KOPT-K1 (cell line): ENCODE measurements around the gene PRKCE.

Experiments used
- H3K27ac ChIP-seq: fragments of 200-600 bp; sonication (generic); 2 replicates; pipeline ENCODE4 v1.5.1; 2016; ENCODE audit warnings: antibody characterized with exemption, mild to moderate bottlenecking, low read depth, low read length; ENCODE audit not compliant: poor library complexity, severe bottlenecking
- H3K36me3 ChIP-seq: fragments of 200-600 bp; sonication (generic); 2 replicates; pipeline ENCODE4 v1.5.1; 2017; ENCODE audit warnings: antibody characterized with exemption, mild to moderate bottlenecking, low read length, moderate library complexity; ENCODE audit not compliant: insufficient read depth
- H3K9me3 ChIP-seq: fragments of 200-600 bp; sonication (generic); 2 replicates; pipeline ENCODE4 v1.5.1; 2017; ENCODE audit warnings: antibody characterized with exemption, low read length, mild to moderate bottlenecking; ENCODE audit not compliant: insufficient read depth, poor library complexity, severe bottlenecking

Gene PRKCE

DNA sequence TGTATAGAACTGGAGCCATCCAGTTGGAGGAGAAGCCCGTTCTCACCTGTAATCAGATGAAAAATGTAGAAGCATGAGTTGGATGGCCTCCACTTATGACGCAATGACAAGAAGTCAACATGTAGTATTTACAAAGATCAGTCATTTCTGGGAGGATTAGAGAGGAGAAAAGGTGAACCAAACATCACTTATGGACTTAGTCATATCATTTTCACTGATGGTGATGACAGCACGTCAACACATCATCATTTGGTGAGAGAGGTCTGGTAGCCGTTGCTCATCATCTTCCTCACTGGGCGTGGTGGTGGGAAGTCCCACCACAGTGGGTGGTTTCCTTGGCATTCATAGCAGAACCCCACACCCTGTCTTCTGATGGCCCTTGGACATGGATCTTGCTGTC, 381.5 kb downstream of the PRKCE start:
- no peaks in the 10 kb centered on the region for H3K9me3 ChIP-seq
- no peaks in the 10 kb centered on the region for H3K36me3 ChIP-seq
- no peak overlapping the region for H3K27ac ChIP-seq

DNA sequence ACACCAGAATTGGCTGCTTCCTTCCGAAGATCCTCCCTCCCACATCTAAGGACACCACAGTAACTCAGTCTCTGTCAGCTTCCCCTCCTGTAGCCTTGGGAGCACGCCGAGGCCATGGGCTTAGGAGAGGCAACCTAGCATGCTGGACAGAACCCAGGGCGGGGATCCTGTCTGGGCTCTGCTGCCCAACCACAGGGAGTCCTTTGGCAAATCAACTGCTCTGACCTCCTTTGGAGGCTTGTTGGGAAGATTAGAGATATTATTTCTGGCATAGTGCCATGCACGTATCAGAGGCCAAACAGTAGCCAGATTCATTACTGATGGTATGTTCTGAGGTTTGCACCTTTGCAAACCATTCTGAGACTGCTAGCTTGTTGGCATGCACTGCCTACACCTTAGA, 383.1 kb downstream of the PRKCE start:
- H3K36me3 ChIP-seq = no peaks in the 10 kb centered on the region
- no peaks in the 10 kb centered on the region for H3K9me3 ChIP-seq
- no peak overlapping the region for H3K27ac ChIP-seq

DNA sequence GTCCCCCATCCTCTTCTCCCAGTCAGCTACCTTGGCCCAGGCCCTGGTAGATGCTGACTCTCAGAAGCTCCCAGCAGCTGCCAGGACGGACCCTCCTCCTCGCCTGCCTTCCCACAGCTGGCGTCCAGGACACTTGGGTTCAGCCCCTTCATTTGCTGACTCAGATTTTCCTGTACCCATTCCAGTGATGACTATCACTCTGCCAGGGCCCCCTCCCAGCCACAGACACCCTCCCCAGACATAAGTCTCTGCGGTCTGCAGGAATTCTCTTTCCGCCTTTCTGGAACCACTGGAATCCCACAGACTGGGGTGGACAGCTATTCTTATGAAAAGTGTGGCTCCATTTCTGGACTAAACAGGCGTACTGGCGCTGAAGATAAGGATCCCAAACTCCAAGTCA, 385.5 kb downstream of the PRKCE start:
- Histone ChIP-seq H3K9me3 (no peaks in the 10 kb centered on the region), H3K36me3 (no peaks in the 10 kb centered on the region), H3K27ac (no peak overlapping the region)

DNA sequence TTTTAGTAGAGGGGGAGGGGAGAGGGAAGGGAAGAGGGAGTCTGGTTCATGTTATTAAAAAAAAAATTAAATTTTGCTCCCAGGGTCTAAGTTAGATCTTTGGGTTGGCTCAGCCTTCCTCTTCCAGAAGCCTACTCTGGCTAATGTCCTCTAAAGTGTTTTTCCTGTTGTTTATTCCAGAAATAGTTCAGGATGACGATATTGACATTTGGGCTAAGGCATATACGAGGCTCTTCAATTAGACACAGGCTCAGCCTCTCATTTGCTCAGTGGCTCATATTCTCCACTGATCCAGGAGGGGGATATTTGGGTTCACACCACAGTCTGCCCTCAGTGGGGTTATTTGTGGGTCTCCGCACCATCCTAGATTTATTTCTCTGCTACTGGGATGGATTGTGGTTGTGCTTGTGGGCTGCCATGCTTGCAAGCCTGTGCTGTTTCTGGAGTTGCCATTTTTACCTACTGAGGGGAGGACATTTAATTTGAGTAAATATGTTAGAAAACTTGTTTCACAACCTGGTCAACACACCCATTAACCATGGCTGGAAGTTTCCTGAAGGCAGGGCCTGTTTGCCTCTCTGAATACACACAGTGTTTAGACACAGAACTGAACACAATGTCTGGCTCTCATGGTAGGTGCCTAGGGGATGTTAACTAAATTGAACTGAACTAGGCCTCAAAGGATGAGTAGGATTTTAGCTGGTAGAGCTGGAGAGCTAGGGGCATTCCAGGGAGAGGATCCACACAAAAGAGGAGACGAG, 388.2 kb downstream of the PRKCE start:
- no peak overlapping the region for H3K27ac ChIP-seq
- no peaks in the 10 kb centered on the region for H3K9me3 ChIP-seq
- H3K36me3 ChIP-seq = no peaks in the 10 kb centered on the region

DNA sequence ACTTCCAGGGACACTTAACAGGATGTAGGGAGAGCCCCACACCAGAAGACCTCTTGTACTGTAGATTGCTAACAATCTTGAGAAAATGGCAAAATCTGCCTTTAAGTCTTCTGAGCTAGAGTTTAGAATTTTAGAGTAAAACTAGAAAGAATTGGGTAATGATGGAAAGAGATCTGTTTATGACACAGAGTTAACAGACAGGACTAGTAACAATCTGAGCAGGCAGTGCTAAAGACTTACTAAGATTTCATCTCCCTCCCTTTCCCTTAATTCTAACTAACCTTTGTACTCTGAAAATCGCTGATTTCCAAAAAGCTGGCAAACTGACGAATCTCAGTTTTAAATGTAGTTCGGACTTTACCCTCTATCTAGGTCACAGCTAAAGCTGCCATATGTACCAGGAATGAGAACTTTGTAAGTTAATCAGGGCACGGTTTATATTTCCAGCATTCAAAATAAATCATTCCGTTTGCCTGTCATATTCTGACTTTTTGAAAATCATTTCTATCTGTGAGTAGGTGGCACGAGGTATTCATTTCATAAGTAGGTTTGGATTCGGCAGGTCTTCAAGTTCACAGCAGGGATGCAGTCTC, 389.2 kb downstream of the PRKCE start:
- H3K27ac ChIP-seq = no peak overlapping the region
- no peaks in the 10 kb centered on the region for H3K36me3 ChIP-seq
- no peaks in the 10 kb centered on the region for H3K9me3 ChIP-seq

DNA sequence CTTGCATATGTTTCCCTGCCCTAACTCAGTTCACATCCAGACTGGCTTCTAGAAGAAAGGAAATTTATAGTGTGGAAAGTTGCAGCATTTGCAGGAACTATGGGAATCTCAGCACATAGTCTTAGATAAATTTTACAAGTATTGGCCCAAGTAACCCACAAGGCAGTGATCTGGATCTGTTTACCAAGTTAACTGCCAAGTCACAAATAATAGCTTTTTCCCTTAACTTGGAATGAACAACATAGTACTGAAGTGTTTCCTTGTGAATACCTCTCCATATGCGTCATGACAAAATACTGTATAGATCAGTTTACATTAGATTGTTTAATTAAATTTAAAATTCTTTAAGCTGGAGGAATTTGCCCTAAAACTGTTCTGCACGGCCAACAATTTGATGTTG, 390.0 kb downstream of the PRKCE start:
- Histone ChIP-seq H3K36me3 (no peaks in the 10 kb centered on the region), H3K9me3 (no peaks in the 10 kb centered on the region), H3K27ac (no peak overlapping the region)

DNA sequence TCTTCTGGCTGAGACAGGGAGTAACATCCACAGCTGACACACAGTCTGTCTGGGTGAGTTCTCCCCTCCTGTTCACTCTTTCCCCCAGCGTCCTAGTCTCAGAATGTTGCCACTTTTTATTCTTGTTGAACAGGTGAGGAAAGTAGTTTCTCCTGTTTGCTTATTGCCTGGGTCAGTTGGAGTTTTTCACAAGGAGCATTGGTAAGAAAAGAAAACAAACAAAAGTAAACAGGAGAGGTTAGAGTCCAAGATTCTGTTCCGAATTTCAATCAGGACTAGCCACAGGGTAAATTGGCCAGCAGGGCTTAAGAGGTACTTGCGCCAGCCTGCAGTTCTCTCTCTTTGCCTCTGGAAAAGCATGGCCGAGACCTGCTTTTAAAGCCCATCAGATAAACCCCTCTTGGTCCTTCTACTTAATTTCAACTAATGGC, 390.7 kb downstream of the PRKCE start:
- H3K27ac ChIP-seq = no peak overlapping the region
- no peaks in the 10 kb centered on the region for H3K9me3 ChIP-seq
- no peaks in the 10 kb centered on the region for H3K36me3 ChIP-seq

DNA sequence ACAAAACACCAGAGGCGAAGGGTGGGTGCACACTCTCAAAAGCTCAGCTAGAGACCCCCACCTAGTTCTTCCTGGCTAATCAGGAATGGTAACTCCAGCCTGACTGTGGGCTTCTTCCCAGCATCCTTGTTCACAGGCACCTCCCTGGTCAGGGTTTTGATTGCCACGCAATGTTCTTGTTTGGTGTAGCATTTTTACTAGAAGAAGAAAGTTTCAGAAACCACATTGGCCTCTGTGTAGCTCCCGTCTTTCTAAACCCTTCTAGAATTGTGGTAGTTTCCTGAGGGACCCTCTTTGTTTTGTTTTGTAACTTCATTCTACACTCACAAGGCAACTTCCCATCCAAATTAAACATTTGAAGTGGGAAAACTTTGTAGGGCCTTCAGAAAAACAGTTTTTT, 391.2 kb downstream of the PRKCE start:
- no peak overlapping the region for H3K27ac ChIP-seq
- no peaks in the 10 kb centered on the region for H3K36me3 ChIP-seq
- no peaks in the 10 kb centered on the region for H3K9me3 ChIP-seq

DNA sequence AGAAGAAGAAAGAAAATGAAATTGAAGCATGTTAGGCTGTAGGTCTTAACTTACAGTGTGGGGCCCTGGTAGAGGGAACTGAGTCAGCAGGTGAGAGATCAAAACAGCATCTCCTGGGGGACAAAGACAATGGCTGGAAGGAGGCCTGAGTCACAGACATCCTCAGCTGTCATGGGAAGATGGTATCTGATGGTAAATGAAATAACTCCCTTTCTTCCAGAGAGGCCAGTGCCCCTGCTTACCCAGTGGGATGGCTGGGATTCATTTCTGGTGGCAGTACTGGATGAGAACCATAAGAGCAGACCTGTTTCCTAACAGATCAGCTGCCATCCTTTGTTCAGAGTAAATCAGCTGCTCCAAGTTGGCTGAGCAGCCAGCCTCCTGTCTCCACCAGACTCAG, 394.4 kb downstream of the PRKCE start:
- Histone ChIP-seq H3K9me3 (no peaks in the 10 kb centered on the region), H3K27ac (no peak overlapping the region), H3K36me3 (no peaks in the 10 kb centered on the region)

DNA sequence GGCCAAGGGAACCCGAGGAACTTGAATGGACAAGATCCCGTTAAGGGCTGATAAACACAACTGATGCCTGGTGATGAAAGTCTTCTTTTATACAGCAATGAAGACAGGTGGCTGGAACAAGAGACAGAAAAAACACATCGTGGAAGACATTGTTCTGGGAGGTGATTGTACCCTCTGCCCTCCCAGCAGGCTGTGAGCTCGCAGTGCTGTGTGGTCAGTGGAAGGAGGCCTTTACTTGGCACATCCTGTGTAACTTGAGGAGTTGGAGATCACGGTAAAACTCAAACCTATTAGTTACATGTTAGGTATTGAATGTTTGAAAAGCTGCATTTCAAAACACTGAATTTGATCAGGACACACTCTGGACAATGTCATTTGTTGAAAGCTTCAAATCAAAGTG, 395.8 kb downstream of the PRKCE start:
- Histone ChIP-seq H3K27ac (no peak overlapping the region), H3K36me3 (no peaks in the 10 kb centered on the region), H3K9me3 (no peaks in the 10 kb centered on the region)

DNA sequence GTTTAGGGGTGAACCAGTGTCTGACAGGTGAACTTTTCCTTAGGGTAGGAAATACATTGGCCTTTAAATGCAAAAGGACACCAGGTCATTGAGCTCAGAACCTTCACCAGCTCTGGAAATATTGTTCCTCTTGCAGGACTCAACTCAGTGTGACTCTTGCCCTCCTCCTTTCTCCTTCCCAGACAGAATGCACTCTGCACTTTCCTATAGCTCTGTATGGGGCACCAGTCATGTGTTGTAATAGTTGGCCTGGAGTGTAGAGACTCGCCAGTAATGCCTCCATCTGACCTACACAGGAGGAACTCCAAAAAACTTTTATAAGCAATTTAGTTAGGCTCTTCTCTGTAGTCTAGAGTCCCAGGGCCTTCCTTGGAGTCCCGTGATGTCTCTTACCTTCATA, 397.2 kb downstream of the PRKCE start:
- no peak overlapping the region for H3K27ac ChIP-seq
- H3K36me3 ChIP-seq = no peaks in the 10 kb centered on the region
- H3K9me3 ChIP-seq = no peaks in the 10 kb centered on the region

DNA sequence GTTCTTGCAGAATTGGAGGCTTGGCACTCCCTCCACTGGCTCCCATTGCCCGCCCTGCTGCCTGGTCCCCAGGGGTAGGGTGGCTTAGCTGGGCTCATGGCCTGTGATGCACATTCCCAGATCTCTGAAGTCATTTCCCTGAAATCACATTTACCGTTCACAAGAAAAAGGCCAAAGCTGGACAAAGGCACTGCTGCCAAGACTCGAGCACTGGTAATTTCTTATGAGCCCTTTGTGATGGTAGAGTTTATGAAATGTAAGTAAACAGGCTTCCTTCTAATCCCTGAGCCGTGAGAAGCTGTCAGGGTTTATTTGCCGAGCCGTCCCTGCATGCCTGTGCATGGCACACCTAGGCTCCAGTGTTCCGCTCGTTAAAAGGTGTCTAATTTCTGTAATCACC, 398.6 kb downstream of the PRKCE start:
- Histone ChIP-seq H3K9me3 (no peaks in the 10 kb centered on the region), H3K36me3 (no peaks in the 10 kb centered on the region), H3K27ac (no peak overlapping the region)

DNA sequence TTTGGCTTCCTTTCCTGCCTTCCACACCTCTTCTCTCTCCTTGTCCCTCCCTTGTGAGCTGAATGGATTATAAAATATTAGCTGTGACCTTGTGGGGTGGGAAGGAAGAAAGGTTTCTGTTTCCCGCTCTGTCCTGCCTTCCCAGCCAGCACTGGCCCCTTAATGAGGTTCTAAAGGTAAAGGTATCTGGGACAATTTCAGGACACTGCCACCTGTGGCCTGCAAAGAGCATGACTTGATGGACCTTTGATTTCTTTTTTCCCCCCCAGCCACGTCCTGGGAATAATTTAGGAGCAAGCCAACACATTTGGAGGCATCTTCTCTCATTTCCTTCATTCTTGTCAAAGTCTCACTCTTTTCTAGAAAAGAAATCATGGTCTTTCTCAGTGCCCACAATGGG, 399.0 kb downstream of the PRKCE start:
- Histone ChIP-seq H3K36me3 (no peaks in the 10 kb centered on the region), H3K9me3 (no peaks in the 10 kb centered on the region), H3K27ac (no peak overlapping the region)

DNA sequence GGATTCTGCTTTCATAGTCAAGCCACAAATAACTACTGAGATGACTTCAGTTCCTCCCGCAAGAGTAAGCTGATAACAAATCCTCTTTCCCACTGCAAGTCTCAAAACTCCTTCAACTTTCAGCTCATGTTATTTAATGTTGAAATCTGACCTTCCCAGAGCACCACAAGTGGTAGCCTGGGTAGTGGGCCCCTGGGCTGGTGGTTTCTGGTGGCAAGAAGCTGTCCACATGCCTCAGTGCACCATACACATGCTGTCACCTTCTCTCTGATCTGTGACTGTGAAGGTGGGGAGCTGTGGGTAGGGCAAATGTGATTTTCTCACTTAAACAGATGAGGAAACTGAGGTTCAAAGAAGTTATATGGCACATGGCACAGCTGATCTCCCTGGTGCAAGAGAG, 399.6 kb downstream of the PRKCE start:
- H3K36me3 ChIP-seq = no peaks in the 10 kb centered on the region

DNA sequence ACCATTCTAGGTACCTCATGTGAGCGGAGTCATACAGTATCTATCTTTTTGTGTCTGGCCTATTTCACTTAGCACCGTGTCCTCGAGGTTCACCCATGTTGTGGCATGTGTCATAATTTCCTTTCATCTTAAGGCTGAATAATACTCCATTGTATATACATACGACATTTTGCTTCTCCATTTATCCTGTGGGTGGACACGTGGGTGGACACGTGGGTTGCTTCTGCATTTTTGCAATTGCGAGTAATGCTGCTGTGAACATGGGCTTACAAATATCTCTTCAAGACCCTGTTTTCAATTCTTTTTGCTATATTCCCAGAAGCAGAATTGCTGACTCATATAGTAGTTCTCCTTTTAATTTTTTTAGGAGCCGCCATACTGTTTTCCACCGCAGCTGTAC, 402.1 kb downstream of the PRKCE start:
- H3K27ac ChIP-seq = no peak overlapping the region
- no peaks in the 10 kb centered on the region for H3K9me3 ChIP-seq
- H3K36me3 ChIP-seq = no peaks in the 10 kb centered on the region

More for the DNA sequence above, 399.6 kb downstream of the PRKCE start:
- H3K27ac ChIP-seq = no peak overlapping the region
- no peaks in the 10 kb centered on the region for H3K9me3 ChIP-seq

DNA sequence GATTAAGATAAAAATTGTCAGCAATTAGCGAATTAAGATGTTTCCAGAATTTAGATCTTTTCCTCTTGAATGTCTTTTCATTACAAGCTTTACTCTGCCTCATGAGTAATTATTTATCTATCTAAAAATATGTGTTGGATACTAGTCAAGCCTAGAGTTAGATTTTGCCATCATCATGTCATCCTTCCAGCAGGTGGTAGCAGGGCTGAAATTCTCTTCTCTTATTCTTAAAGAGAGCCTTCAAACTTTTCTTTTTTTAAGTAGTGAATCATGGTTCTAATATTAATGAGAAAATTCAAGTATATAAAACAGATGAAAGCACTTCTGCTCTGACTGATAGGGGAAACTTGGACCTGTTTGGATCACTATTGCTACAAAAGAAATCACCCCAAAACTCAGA, 405.1 kb downstream of the PRKCE start:
- no peak overlapping the region for H3K27ac ChIP-seq
- H3K36me3 ChIP-seq = no peaks in the 10 kb centered on the region

More for the DNA sequence above, 405.1 kb downstream of the PRKCE start:
- H3K9me3 ChIP-seq = no peaks in the 10 kb centered on the region
